ENCODE results near the gene IFT88. TPM values are rescaled to one million over a fixed set of nuclear protein-coding genes. Genes with fewer than 3 reads are reported as not detected.

IFT88 gene
- total and polyA plus RNA-seq, 4 donors, result 7.1 to 18.7 (median 10.5) TPM

DNA sequence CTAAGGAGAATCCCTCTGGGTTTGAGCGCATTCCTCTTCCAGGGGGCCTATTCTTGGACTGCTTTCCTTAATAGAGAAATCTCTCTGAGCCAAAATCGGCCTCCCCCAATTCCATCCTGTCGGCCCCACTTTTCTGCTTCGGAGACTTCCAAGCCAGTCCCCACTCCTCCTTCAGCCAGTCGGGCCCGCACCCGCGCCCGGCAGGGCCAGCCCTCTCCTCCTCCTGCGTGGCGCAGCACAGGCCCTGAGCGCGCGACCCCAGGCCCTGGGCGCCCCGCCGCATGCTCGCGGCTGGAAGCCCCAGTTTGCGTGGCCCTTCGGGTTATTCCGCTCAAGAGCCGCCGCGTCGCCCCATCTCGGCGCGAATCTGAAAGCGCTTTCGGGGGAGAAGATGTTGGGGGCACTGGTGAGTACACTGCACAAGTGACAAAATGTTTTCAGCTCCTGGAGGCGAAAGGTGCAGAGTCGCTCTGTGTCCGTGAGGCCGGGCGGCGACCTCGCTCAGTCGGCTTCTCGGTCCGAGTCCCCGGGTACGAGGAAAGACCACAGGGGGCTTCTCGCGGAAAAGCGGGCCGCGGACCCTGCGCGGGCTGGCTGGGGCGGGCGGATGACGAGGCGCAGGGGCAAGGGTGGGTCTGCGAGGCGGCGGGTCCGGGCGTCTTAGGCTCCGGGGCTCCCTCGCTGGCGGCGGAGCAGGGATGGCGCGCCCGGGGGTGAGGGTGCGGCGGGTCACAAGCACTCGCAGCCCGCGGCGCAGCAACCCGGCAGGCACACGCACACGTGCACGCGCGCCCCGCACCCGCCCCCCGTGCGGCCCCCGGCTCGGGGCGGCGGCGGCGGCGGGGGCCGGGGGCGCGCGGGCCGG is 136.2 kb downstream of the IFT88 start, which contains the start of gene IL17D:
TSS of gene IL17D (plus strand) at position 785 of the 865 bp plus-strand sequence. CDS start 303 bp downstream, outside the sequence.
- no peak for TF ChIP-seq EGR1 (IDR thresholded peaks at IDR 0.05; ENCODE audit: low read depth in 2 of 2)
- TF ChIP-seq, protein P1, sequence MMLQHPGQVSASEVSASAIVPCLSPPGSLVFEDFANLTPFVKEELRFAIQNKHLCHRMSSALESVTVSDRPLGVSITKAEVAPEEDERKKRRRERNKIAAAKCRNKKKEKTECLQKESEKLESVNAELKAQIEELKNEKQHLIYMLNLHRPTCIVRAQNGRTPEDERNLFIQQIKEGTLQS (IDR thresholded peaks at IDR 0.05), result no peak
- no peak for TF ChIP-seq HNF4G (IDR thresholded peaks at IDR 0.05)
- TF ChIP-seq, protein P2, sequence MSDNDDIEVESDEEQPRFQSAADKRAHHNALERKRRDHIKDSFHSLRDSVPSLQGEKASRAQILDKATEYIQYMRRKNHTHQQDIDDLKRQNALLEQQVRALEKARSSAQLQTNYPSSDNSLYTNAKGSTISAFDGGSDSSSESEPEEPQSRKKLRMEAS (IDR thresholded peaks at IDR 0.05), result no peak
- TF ChIP-seq, protein P3, sequence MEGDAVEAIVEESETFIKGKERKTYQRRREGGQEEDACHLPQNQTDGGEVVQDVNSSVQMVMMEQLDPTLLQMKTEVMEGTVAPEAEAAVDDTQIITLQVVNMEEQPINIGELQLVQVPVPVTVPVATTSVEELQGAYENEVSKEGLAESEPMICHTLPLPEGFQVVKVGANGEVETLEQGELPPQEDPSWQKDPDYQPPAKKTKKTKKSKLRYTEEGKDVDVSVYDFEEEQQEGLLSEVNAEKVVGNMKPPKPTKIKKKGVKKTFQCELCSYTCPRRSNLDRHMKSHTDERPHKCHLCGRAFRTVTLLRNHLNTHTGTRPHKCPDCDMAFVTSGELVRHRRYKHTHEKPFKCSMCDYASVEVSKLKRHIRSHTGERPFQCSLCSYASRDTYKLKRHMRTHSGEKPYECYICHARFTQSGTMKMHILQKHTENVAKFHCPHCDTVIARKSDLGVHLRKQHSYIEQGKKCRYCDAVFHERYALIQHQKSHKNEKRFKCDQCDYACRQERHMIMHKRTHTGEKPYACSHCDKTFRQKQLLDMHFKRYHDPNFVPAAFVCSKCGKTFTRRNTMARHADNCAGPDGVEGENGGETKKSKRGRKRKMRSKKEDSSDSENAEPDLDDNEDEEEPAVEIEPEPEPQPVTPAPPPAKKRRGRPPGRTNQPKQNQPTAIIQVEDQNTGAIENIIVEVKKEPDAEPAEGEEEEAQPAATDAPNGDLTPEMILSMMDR (IDR thresholded peaks at IDR 0.05; ENCODE audit: low read depth, low read length, missing input control), result no peak
- TF ChIP-seq RAD21 (IDR thresholded peaks at IDR 0.05), result no peak
- TF ChIP-seq NR2F2 (IDR thresholded peaks at IDR 0.05), result no peak
- peak; percentile 38 for DNase-seq (ENCODE audit: low spot score)
- Histone ChIP-seq H3K9me3 (ENCODE audit: control insufficient read depth in 4 of 4, low read length in 3 of 4) (no peaks in the 10 kb centered on the region), H3K27me3 (ENCODE audit: control insufficient read depth in 4 of 4, insufficient read depth in 4 of 4, low read length in 3 of 4) (peaks cover 0 to 10% (median 0%) of the 10 kb centered on the region in 4 donors), H3K4me3 (ENCODE audit: low read depth in 1 of 3, low read length in 3 of 3) (peak within 1 kb of the TSS; percentile 23 to 74 (median 62)), H3K9ac (ENCODE audit: low read depth in 1 of 2, low read length in 2 of 2) (no peak within 1 kb of the TSS), H3K4me1 (ENCODE audit: control insufficient read depth in 4 of 4, insufficient read depth in 4 of 4, low read length in 3 of 4) (peaks cover 4 to 13% (median 10%) of the 10 kb centered on the region in 4 donors), H3K27ac (ENCODE audit: low read depth in 1 of 2, low read length in 2 of 2) (no peak within 1 kb of the TSS), H3K36me3 (ENCODE audit: control insufficient read depth in 4 of 4, insufficient read depth in 3 of 4, low read depth in 1 of 4, low read length in 3 of 4) (no peaks in the 10 kb centered on the region)
- WGBS, result 2% methylated on average over 94 of the region's 94 CpGs

DNA sequence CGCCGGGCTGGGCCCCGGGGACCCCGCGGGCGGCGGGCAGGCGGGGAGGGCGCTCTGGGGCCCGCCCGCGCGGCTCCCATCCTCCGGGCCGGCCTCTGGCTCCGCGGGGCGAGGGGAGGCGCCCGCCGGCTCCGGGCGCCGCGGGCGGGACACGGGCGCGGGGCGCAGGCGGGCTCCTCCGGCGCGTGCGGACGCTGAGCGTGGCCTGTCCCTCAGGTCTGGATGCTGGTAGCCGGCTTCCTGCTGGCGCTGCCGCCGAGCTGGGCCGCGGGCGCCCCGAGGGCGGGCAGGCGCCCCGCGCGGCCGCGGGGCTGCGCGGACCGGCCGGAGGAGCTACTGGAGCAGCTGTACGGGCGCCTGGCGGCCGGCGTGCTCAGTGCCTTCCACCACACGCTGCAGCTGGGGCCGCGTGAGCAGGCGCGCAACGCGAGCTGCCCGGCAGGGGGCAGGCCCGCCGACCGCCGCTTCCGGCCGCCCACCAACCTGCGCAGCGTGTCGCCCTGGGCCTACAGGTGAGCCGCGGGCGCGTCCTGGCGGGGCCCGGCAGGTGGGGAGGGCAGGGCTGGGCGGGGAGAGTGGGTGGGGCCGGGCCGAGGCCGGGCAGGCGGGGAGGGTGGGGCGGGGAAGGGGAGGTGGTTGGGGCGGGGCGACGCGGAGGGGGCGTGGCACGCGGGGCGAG is 137.0 kb downstream of the IFT88 start:
- H3K9ac ChIP-seq (ENCODE audit: low read depth in 1 of 2, low read length in 2 of 2), result no peak overlapping the region
- no peak overlapping the region for H3K27ac ChIP-seq (ENCODE audit: low read depth in 1 of 2, low read length in 2 of 2)
- peak; percentile 63 for DNase-seq (ENCODE audit: low spot score)

More for the DNA sequence above, 137.0 kb downstream of the IFT88 start:
- Histone ChIP-seq H3K4me1 (ENCODE audit: control insufficient read depth in 4 of 4, insufficient read depth in 4 of 4, low read length in 3 of 4) (peaks cover 4 to 13% (median 10%) of the 10 kb centered on the region in 4 donors), H3K9me3 (ENCODE audit: control insufficient read depth in 4 of 4, low read length in 3 of 4) (no peaks in the 10 kb centered on the region), H3K4me3 (ENCODE audit: low read depth in 1 of 3, low read length in 3 of 3) (peak overlapping the region in 2 of 3 donors; percentile 36 to 74), H3K27me3 (ENCODE audit: control insufficient read depth in 4 of 4, insufficient read depth in 4 of 4, low read length in 3 of 4) (peaks cover 0 to 10% (median 0%) of the 10 kb centered on the region in 4 donors), H3K36me3 (ENCODE audit: control insufficient read depth in 4 of 4, insufficient read depth in 3 of 4, low read depth in 1 of 4, low read length in 3 of 4) (no peaks in the 10 kb centered on the region)
- TF ChIP-seq RAD21 (IDR thresholded peaks at IDR 0.05) (no peak), NR2F2 (IDR thresholded peaks at IDR 0.05) (no peak), RXRA (IDR thresholded peaks at IDR 0.05) (no peak), HNF4A (conservative IDR thresholded peaks at IDR 0.05) (no peak), YY1 (IDR thresholded peaks at IDR 0.05) (no peak), GABPA (IDR thresholded peaks at IDR 0.05 in 1 of 2, conservative IDR thresholded peaks at IDR 0.05 in 1 of 2) (no peak), FOXA2 (IDR thresholded peaks at IDR 0.05) (no peak)
- TF ChIP-seq, protein P3 (IDR thresholded peaks at IDR 0.05; ENCODE audit: low read depth, low read length, missing input control), result peak; percentile 61
- TF ChIP-seq, protein P1 (IDR thresholded peaks at IDR 0.05), result no peak
- under 1% methylated on average over 98 of the region's 98 CpGs for WGBS

Measured in liver (tissue), 9 donors.